HG03066 (cell line): Measurements from ENCODE around the gene CSAG1.
"Not testable (repeated sequence)": the region's sequence is repeated elsewhere in the genome, so short reads cannot be mapped to it uniquely, and the experiment has no call there.

ENCODE experiments used
- ATAC-seq: cut with Tn5 transposase; IDR thresholded peaks from one replicate; pipeline ENCODE4 v1.9.1; 2021; ENCODE audit warnings: low read depth; ENCODE audit not compliant: unreplicated experiment

CSAG1 gene

GRCh38 chrX:152733261-152733975 is at the start of gene CSAG1, which contains the start of gene MAGEA12:
TSS of gene CSAG1 (minus strand) at chrX:152733721. CDS start at chrX:152732460, 1,261 bp downstream.
TSS of gene MAGEA12 (plus strand) at chrX:152733757. CDS start at chrX:152736162, 2,405 bp downstream.
- no peak for ATAC-seq

GRCh38 chrX:152769549-152770289 is 36.2 kb upstream of the CSAG1 start, which contains the start of gene MAGEA6:
TSS of gene MAGEA6 (minus strand) at chrX:152769689. CDS start at chrX:152767650, 2,039 bp downstream.
- not testable (repeated sequence) for ATAC-seq

GRCh38 chrX:152766562-152766961 is 33.0 kb upstream of the CSAG1 start:
- ATAC-seq: not testable (repeated sequence)

- not testable (repeated sequence) for ATAC-seq
These were observed 28.1 kb upstream of the CSAG1 start for GRCh38 chrX:152761582-152761981.

- ATAC-seq: not testable (repeated sequence)
These were observed 26.0 kb upstream of the CSAG1 start for GRCh38 chrX:152759544-152759943.

- ATAC-seq: not testable (repeated sequence)
These were observed 25.4 kb upstream of the CSAG1 start, which contains the start of gene CSAG3 for GRCh38 chrX:152758918-152759317. TSS of gene CSAG3 (plus strand) at chrX:152759218.

GRCh38 chrX:152754871-152755270 is 21.4 kb upstream of the CSAG1 start:
- not testable (repeated sequence) for ATAC-seq

GRCh38 chrX:152753686-152754650 is 20.4 kb upstream of the CSAG1 start, which contains the start of gene MAGEA2:
TSS of gene MAGEA2 (minus strand) at chrX:152753842. CDS start at chrX:152751363, 2,479 bp downstream.
- not testable (repeated sequence) for ATAC-seq

GRCh38 chrX:152738560-152738959 is 5.0 kb upstream of the CSAG1 start:
- no peak for ATAC-seq

- not testable (repeated sequence) for ATAC-seq
These were observed 3.0 kb upstream of the CSAG1 start for GRCh38 chrX:152736528-152736927.

- no peak for ATAC-seq
These were observed 2.5 kb upstream of the CSAG1 start for GRCh38 chrX:152735860-152736511.

GRCh38 chrX:152735101-152735500 is 1.6 kb upstream of the CSAG1 start:
- no peak for ATAC-seq

GRCh38 chrX:152734143-152734858 is 780 bp upstream of the CSAG1 start:
- ATAC-seq: not testable (repeated sequence)

- no peak for ATAC-seq
These were observed 8.1 kb downstream of the CSAG1 start for GRCh38 chrX:152725409-152725808.

GRCh38 chrX:152713815-152714787 is 19.4 kb downstream of the CSAG1 start, which contains the start of gene MAGEA2B:
TSS of gene MAGEA2B (plus strand) at chrX:152714628. CDS start at chrX:152717107, 2,479 bp downstream.
- not testable (repeated sequence) for ATAC-seq

GRCh38 chrX:152713195-152713594 is 20.3 kb downstream of the CSAG1 start:
- ATAC-seq: not testable (repeated sequence)

GRCh38 chrX:152709173-152709572 is 24.3 kb downstream of the CSAG1 start, which contains the start of gene CSAG2:
TSS of gene CSAG2 (minus strand) at chrX:152709273. CDS start at chrX:152709112, 161 bp downstream.
- ATAC-seq: not testable (repeated sequence)
